Femur (tissue), 1 donor: Measurements from ENCODE around the gene PAF1.

Experiments used
- DNase-seq: peaks from one replicate; pipeline ENCODE4 v3.0.0-alpha.2; 2017

PAF1 gene

GRCh38 chr19:39405261-39405957 is 14.5 kb upstream of the PAF1 start:
- peak; percentile 20 for DNase-seq

- DNase-seq, result peak; percentile 98
Measured at GRCh38 chr19:39403331-39404312, 12.7 kb upstream of the PAF1 start.

- peak; percentile 96 for DNase-seq
Measured at GRCh38 chr19:39402346-39403300, 11.7 kb upstream of the PAF1 start.

GRCh38 chr19:39401549-39402345 is 10.8 kb upstream of the PAF1 start:
- peak; percentile 58 for DNase-seq

- no peak for DNase-seq
Measured at GRCh38 chr19:39401070-39401548, 10.2 kb upstream of the PAF1 start.

- no peak for DNase-seq
Measured at GRCh38 chr19:39400061-39400460, 9.2 kb upstream of the PAF1 start.

GRCh38 chr19:39399668-39400050 is 8.8 kb upstream of the PAF1 start:
- no peak for DNase-seq

GRCh38 chr19:39398297-39398864 is 7.5 kb upstream of the PAF1 start:
- peak; percentile 70 for DNase-seq

GRCh38 chr19:39397360-39398296 is 6.7 kb upstream of the PAF1 start:
- peak; percentile 92 for DNase-seq

GRCh38 chr19:39390451-39390750 is 505 bp downstream of the PAF1 start:
- no peak for DNase-seq

GRCh38 chr19:39389631-39390414 is 1.1 kb downstream of the PAF1 start:
- DNase-seq, result no peak

- DNase-seq, result no peak
Measured at GRCh38 chr19:39388657-39389056, 2.2 kb downstream of the PAF1 start.

GRCh38 chr19:39386557-39386956 is 4.3 kb downstream of the PAF1 start:
- no peak for DNase-seq

- DNase-seq, result no peak
Measured at GRCh38 chr19:39385629-39386411, 5.1 kb downstream of the PAF1 start.

GRCh38 chr19:39384839-39385568 is 5.9 kb downstream of the PAF1 start:
- no peak for DNase-seq

- DNase-seq, result no peak
Measured at GRCh38 chr19:39382991-39383828, 7.7 kb downstream of the PAF1 start.
